G401.6 (cell line): ENCODE measurements around the gene OR5A2.
"Not testable (repeated sequence)": the region's sequence is repeated elsewhere in the genome, so short reads cannot be mapped to it uniquely, and the experiment has no call there.

Experiments
- FAIRE-seq: peaks from 2 replicates; lab custom pipeline; 2012; peaks lifted over from hg19 to GRCh38; lab: Jason Lieb, UNC

OR5A2 gene, protein sequence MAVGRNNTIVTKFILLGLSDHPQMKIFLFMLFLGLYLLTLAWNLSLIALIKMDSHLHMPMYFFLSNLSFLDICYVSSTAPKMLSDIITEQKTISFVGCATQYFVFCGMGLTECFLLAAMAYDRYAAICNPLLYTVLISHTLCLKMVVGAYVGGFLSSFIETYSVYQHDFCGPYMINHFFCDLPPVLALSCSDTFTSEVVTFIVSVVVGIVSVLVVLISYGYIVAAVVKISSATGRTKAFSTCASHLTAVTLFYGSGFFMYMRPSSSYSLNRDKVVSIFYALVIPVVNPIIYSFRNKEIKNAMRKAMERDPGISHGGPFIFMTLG

GRCh38 chr11:59426361-59427067 lies at the start of gene OR5A2:
OR5A2 (minus strand) TSS chr11:59426413; CDS start chr11:59422953, 3,460 bp downstream.
- FAIRE-seq: no peak

DNA sequence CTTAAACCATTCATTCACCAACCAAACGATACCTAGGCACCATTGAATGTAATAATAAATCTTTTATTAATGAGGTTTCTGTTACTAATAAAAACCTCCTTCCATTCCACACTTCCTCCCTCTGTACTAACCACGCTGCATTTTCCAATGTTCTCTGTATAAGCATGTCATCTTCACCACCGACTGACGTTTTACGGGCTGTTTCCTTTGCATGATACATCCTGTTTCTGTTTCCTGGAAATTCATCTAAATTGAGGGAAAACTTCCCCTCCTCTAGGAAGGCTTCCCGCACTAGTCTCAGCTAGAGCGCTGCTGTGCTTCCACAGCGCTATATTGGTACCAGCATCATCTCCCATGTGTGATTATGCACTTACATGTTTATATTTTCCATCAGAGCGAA lies 49.0 kb upstream of the OR5A2 start:
- FAIRE-seq: no peak

DNA sequence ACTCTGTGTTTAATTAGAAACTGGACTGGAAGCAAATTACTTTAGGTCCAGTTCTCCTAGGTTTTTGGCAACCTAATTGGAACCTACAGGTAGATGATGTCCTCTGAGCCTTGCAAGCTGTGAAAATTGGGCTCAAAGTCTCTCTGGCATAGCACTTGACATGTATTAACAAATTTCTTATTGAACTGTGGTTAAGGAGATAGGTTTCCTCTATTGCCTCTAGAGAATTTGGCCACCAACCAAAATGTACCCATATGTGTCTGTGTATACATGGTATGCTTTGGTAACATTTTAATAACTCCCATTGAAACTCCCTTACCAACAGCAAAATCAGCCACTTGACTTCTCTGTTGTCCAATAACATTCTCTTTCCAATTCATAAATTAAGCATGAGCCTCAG lies 46.8 kb upstream of the OR5A2 start, which contains the start of gene OR4D10:
Gene OR4D10 (plus strand): TSS at position 301 of the 400 bp plus-strand sequence. CDS start 4,115 bp downstream, outside the sequence.
- FAIRE-seq: no peak

DNA sequence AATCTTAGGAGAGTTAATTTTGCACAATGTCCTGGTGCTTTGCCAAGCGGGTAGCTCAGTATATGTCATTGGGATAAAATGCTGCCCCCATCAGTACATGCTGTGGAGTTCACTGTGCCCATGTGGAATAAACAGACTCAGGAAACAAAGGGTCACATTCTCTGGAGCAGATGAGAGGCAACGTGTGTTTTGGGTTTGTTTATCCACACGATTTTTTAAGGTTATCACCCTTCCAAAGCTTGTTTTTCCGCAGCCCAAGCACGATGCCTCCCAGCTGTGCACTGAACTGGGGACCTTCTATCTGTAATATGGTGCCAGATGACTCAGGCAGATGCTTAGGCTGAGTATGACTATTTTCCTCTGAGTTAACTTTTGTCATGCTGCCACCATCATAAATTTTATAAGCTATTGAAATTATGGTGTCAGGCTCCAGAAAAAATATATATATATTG lies 37.0 kb upstream of the OR5A2 start:
- no peak for FAIRE-seq

GRCh38 chr11:59459916-59460315 lies 33.7 kb upstream of the OR5A2 start:
- FAIRE-seq: no peak

DNA sequence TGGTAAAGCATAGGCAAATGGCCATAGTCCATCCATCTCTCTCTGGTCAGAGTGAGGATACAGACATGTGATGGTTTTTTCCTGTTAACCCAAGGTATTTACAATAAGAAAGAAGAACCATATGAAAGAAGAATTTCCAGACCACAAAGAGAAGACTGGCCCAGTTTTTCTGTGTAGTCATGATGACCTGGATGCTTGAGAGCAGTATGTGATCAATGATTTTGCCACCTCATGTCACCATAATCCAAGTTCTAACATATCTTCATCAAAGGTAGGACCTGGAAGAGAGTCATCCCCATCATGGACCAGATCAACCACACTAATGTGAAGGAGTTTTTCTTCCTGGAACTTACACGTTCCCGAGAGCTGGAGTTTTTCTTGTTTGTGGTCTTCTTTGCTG lies 30.4 kb upstream of the OR5A2 start, which contains the start of gene OR4D6:
Gene OR4D6 (plus strand): TSS at position 301 of the 400 bp plus-strand sequence. CDS start 0 bp downstream, at position 301.
- no peak for FAIRE-seq

DNA sequence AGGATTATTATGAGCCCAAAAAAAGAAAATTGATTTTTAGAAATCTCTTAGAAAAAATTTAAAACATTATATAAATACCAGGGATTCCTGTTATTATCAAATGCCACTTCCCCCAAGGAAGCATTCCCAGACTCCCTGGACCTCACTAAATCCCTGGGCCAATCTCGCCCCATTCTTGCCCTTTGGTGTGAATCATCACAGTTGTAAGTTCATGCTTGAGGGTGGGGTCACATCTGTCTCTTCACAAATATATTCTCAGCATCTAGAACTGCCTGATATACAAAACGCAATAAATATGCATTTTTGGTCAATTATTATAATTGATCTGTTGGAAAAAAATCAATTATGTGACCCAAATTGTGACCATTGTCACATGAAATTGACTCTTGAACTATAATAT lies 22.3 kb upstream of the OR5A2 start:
- no peak for FAIRE-seq

GRCh38 chr11:59445624-59446023 lies 19.4 kb upstream of the OR5A2 start:
- FAIRE-seq: not testable (repeated sequence)

DNA sequence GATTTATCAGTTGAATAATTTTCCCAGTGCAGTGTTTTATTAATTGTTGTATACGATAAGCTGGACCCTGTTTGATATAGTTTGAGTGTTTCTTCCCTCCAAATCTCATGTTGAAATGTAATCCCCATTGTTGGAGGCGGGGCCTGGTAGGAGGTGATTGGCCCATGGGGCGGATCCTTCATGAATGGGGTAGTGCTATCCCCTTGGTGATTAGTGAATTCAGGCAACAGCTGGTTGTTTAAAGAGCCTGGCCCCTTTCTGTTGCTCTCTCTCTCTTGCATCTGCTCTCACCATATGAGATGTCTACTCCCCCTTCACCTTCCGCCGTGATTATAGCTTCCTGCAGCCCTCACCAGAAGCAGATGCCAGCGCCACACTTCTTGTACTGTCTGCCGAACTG lies 11.6 kb upstream of the OR5A2 start:
- FAIRE-seq: no peak

DNA sequence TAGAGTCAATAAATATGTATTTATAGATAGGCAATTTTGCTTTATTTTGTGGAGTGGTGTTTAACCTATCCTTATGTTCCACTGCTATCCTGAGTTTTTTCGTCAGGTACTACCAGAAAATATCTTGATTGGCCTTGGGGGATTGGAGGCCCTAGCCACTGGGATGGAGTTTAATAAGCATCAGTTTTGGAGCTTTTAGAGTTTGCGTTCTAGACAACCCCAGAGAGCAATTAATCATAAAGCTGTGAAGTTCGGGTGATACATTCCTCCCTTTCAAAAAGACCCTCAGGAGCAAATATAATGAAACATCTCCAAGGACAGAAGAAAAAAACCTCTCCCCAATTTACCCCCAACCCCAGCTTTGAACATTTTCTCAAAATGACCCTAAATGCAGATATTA lies 10.0 kb upstream of the OR5A2 start, which contains the start of gene OR5A1:
Gene OR5A1 (plus strand): TSS at position 301 of the 400 bp plus-strand sequence. CDS start 6,700 bp downstream, outside the sequence.
- FAIRE-seq: no peak

GRCh38 chr11:59429924-59430516 lies 3.8 kb upstream of the OR5A2 start:
- peak; percentile 87 for FAIRE-seq

- no peak for FAIRE-seq
Measured at GRCh38 chr11:59427068-59427382, 812 bp upstream of the OR5A2 start.

DNA sequence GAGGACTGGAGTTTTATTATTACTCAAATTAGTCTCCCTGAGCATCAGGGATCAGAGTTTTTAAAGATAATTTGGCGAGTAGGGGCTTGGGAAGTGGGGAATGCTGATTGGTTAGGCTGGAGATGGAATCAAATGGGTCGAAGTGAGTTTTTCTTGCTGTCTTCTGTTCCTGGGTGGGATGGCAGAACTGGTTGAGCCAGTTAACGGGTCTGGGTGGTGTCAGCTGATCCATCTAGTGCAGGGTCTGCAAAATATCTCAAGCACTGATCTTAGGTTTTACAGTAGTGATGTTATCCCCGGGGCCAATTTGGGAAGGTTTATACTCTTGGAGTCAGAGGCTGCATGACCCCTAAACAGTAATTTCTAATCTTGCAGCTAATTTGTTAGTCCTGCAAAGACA lies 1.1 kb downstream of the OR5A2 start:
- FAIRE-seq: no peak

DNA sequence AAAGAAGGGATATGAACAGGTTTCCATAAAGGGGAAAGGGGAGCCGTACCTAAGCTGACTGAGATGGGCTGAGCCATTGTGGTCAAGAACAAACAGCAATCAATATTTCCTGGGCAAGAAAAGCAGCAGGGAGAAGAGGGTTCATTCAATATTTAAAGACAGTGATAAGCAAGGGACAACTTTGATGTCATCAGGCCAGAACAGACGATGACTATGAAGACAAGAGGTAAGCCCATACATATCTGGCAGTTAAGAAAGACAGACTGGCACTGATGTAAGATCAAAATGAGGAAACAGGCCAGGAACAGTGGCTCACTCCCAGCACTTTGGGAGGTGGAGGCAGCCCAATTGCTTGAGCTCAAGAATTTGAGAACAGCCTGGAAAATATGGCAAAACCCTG lies 2.4 kb downstream of the OR5A2 start:
- FAIRE-seq: no peak

GRCh38 chr11:59418156-59418555 lies 8.1 kb downstream of the OR5A2 start:
- no peak for FAIRE-seq

DNA sequence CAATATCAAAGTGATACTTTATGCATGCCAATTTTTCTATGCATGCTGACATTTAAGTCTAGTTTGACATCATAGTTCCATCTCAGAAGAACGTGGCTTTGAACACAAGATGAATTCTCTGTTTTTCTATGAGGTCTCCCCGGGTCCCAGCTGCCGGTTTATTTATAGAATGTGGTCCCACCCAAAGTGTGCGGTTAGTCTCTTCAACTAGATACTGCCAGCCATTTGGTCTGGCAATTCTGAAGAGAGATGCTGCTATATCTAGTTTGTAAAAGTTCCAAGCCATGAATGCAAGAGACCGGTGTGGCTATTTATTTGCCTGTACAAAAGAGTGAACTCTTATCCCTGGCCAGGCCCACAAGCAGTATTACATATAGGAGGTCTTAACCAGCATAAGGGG lies 9.2 kb downstream of the OR5A2 start:
- no peak for FAIRE-seq

DNA sequence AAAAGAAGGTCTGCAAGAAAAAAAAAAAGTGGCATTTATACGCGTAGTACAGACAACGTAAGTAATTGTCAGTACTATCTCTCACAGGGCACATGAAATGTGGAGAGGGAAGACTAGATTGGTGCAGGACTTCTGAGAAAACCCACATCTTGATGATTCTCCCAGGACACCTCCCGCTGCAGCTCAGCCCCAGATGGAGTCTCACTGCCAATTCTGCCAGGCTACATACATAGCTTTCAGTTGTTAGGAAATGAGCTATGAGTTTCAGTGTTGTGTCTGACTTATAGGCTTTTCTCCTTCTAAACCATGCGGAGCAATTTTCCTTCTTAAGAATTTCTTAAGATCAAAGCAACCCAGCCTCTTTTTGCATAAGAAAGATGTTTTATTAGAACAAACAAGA lies 9.6 kb downstream of the OR5A2 start:
- no peak for FAIRE-seq

DNA sequence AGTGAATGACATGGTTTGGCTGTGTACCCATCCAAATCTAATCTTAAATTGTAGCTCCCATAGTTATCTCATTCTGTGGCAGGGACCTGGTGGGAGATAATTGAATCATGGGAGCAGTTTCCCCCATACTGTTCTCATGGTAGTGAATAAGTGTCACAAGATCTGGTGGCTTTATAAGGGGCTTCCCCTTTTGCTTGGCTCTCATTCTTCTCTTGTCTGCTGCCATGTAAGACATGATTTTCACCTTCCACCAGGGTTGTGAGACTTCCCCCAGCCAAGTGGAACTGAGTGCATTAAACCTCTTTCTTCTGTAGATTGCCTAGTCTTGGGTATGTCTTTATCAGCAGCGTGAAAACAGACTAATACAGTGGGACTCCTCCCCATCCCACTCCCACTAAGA lies 11.1 kb downstream of the OR5A2 start:
- FAIRE-seq: no peak

DNA sequence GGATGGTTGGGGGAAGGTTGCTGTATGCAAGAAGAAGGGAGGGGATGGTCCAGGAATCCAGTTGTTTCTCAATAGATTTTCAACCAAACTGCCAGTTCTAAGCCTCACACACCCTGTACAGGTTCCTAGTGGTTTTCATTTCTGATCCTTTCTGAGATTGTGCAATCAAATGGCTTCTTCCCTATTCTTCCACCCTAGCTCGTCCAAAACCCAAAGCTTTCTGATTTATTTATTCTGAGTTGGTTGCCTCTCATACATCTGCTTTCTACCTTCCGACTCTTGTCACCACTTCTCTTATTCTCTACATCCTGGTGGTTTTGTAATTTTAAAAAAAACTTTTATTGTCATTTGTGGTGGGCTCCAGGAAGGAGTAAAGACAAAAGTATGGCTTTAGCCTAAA lies 12.6 kb downstream of the OR5A2 start:
- no peak for FAIRE-seq

DNA sequence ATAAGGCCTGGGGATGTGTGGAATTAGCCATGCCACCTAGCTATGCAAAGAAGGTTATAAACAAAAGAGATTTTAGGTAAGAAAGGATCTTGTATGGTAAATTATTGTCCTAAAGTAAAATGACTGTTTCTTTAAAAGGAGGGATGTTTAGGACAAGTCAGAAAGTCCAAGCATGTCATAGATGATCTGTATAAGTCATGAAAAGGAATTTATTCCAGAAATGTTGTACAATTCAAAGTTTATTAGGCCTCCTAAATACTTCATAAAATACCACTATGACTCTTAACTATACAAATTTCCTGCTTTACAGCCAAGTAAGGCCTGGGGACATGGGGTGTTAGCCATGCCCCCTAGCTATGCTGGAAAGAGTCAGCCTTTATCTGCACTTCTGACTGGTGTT lies 22.7 kb downstream of the OR5A2 start:
- no peak for FAIRE-seq

DNA sequence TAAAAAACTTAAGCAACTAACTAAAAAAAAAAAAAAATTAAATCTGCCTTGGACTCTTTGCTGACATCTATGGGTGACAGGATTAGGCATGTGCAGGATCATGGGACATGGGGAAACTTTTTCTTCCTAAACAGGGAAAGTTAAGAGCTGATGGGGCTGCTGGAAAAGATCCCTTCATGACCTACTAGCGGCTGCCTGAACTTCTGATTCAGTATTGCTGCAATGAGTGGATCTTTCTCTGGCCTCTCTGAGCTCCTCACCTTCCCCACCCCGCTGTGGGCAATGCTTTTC lies 25.0 kb downstream of the OR5A2 start:
- no peak for FAIRE-seq

- no peak for FAIRE-seq
Measured at GRCh38 chr11:59400461-59401261, 25.6 kb downstream of the OR5A2 start.

- FAIRE-seq: no peak
Measured at GRCh38 chr11:59394186-59394585, 32.0 kb downstream of the OR5A2 start.
